IPS-20b (cell line): Measurements from ENCODE around the gene EYA2.

ENCODE experiments used
- H3K27ac ChIP-seq: one replicate; pipeline ENCODE4 v1.5.1; 2013; ENCODE audit warnings: low read length
- H3K27me3 ChIP-seq: 2 replicates; pipeline ENCODE4 v1.6.1; 2013; ENCODE audit warnings: mild to moderate bottlenecking, low read length, inconsistent platforms; ENCODE audit not compliant: insufficient read depth
- H3K36me3 ChIP-seq: 2 replicates; pipeline ENCODE4 v1.6.1; 2013; ENCODE audit warnings: low read depth, mild to moderate bottlenecking, inconsistent platforms, low read length, moderate library complexity; ENCODE audit not compliant: insufficient read depth
- H3K4me1 ChIP-seq: 2 replicates; pipeline ENCODE4 v1.6.1; 2013; ENCODE audit warnings: mild to moderate bottlenecking, control low read depth, inconsistent platforms, low read length, moderate library complexity; ENCODE audit not compliant: insufficient read depth
- H3K4me3 ChIP-seq: 2 replicates; pipeline ENCODE4 v1.5.1; 2013; ENCODE audit warnings: mild to moderate bottlenecking, low read length, inconsistent platforms
- H3K9ac ChIP-seq: 2 replicates; pipeline ENCODE4 v1.6.1; 2013; ENCODE audit warnings: low read depth, mild to moderate bottlenecking, inconsistent platforms, low read length, moderate library complexity
- H3K9me3 ChIP-seq: 2 replicates; pipeline ENCODE4 v1.6.1; 2013; ENCODE audit warnings: mild to moderate bottlenecking, low read depth, low read length, inconsistent platforms; ENCODE audit not compliant: insufficient read depth

EYA2 gene

GRCh38 chr20:47215653-47216397, 321.2 kb downstream of the EYA2 start:
- no peaks in the 10 kb centered on the region for H3K9me3 ChIP-seq
- H3K4me1 ChIP-seq: no peaks in the 10 kb centered on the region
- H3K9ac ChIP-seq: no peak overlapping the region
- no peak overlapping the region for H3K4me3 ChIP-seq
- H3K27me3 ChIP-seq: no peaks in the 10 kb centered on the region
- peaks cover 92% of the 10 kb centered on the region for H3K36me3 ChIP-seq
- no peak overlapping the region for H3K27ac ChIP-seq

- H3K36me3 ChIP-seq: peaks cover 92% of the 10 kb centered on the region
Measured at GRCh38 chr20:47216819-47217410, 322.3 kb downstream of the EYA2 start.

GRCh38 chr20:47217482-47218446, 323.1 kb downstream of the EYA2 start:
- H3K36me3 ChIP-seq: peaks cover 92% of the 10 kb centered on the region
- H3K27ac ChIP-seq: no peak overlapping the region
- no peak overlapping the region for H3K4me3 ChIP-seq
- H3K27me3 ChIP-seq: no peaks in the 10 kb centered on the region
- H3K9ac ChIP-seq: no peak overlapping the region
- H3K4me1 ChIP-seq: no peaks in the 10 kb centered on the region
- H3K9me3 ChIP-seq: no peaks in the 10 kb centered on the region

More at GRCh38 chr20:47216819-47217410, 322.3 kb downstream of the EYA2 start:
- H3K4me1 ChIP-seq: no peaks in the 10 kb centered on the region
- no peaks in the 10 kb centered on the region for H3K9me3 ChIP-seq
- no peak overlapping the region for H3K4me3 ChIP-seq
- no peaks in the 10 kb centered on the region for H3K27me3 ChIP-seq
- no peak overlapping the region for H3K27ac ChIP-seq
- H3K9ac ChIP-seq: no peak overlapping the region

GRCh38 chr20:47220161-47220582, 325.5 kb downstream of the EYA2 start:
- no peak overlapping the region for H3K4me3 ChIP-seq
- H3K27me3 ChIP-seq: no peaks in the 10 kb centered on the region
- H3K36me3 ChIP-seq: peaks cover 93% of the 10 kb centered on the region
- no peaks in the 10 kb centered on the region for H3K9me3 ChIP-seq
- no peak overlapping the region for H3K9ac ChIP-seq
- H3K27ac ChIP-seq: no peak overlapping the region
- H3K4me1 ChIP-seq: no peaks in the 10 kb centered on the region

GRCh38 chr20:47221036-47221625, 326.5 kb downstream of the EYA2 start:
- H3K27ac ChIP-seq: no peak overlapping the region
- peaks cover 91% of the 10 kb centered on the region for H3K36me3 ChIP-seq
- no peak overlapping the region for H3K9ac ChIP-seq
- H3K9me3 ChIP-seq: no peaks in the 10 kb centered on the region
- H3K4me1 ChIP-seq: no peaks in the 10 kb centered on the region
- no peak overlapping the region for H3K4me3 ChIP-seq
- no peaks in the 10 kb centered on the region for H3K27me3 ChIP-seq

- Histone ChIP-seq H3K4me1 (no peaks in the 10 kb centered on the region), H3K36me3 (peaks cover 94% of the 10 kb centered on the region), H3K9me3 (no peaks in the 10 kb centered on the region), H3K27ac (no peak overlapping the region), H3K9ac (no peak overlapping the region), H3K27me3 (no peaks in the 10 kb centered on the region), H3K4me3 (no peak overlapping the region)
Measured at GRCh38 chr20:47222468-47223119, 328.0 kb downstream of the EYA2 start.

GRCh38 chr20:47223896-47224295, 329.3 kb downstream of the EYA2 start:
- no peak overlapping the region for H3K4me3 ChIP-seq
- H3K9ac ChIP-seq: no peak overlapping the region
- no peak overlapping the region for H3K27ac ChIP-seq
- H3K36me3 ChIP-seq: peaks cover 94% of the 10 kb centered on the region
- no peaks in the 10 kb centered on the region for H3K27me3 ChIP-seq
- H3K4me1 ChIP-seq: no peaks in the 10 kb centered on the region
- no peaks in the 10 kb centered on the region for H3K9me3 ChIP-seq

- H3K27ac ChIP-seq: no peak overlapping the region
- H3K9ac ChIP-seq: no peak overlapping the region
- peaks cover 97% of the 10 kb centered on the region for H3K36me3 ChIP-seq
- H3K4me1 ChIP-seq: no peaks in the 10 kb centered on the region
- H3K27me3 ChIP-seq: no peaks in the 10 kb centered on the region
- H3K9me3 ChIP-seq: no peaks in the 10 kb centered on the region
- no peak overlapping the region for H3K4me3 ChIP-seq
Measured at GRCh38 chr20:47224300-47224791, 329.7 kb downstream of the EYA2 start.

- Histone ChIP-seq H3K27ac (no peak overlapping the region), H3K9me3 (no peaks in the 10 kb centered on the region), H3K9ac (no peak overlapping the region), H3K4me1 (no peaks in the 10 kb centered on the region), H3K27me3 (no peaks in the 10 kb centered on the region), H3K4me3 (no peak overlapping the region), H3K36me3 (peaks cover 97% of the 10 kb centered on the region)
Measured at GRCh38 chr20:47224857-47225256, 330.2 kb downstream of the EYA2 start.

- Histone ChIP-seq H3K9ac (no peak overlapping the region), H3K36me3 (peaks cover 97% of the 10 kb centered on the region), H3K27ac (no peak overlapping the region), H3K4me1 (no peaks in the 10 kb centered on the region), H3K9me3 (no peaks in the 10 kb centered on the region), H3K27me3 (no peaks in the 10 kb centered on the region), H3K4me3 (no peak overlapping the region)
Measured at GRCh38 chr20:47225458-47225857, 330.8 kb downstream of the EYA2 start.

- Histone ChIP-seq H3K4me1 (peaks cover 11% of the 10 kb centered on the region; the same call in 1 of the 2 replicates), H3K36me3 (peaks cover 97% of the 10 kb centered on the region), H3K27ac (no peak overlapping the region)
Measured at GRCh38 chr20:47227119-47227518, 332.5 kb downstream of the EYA2 start.

More at GRCh38 chr20:47227119-47227518, 332.5 kb downstream of the EYA2 start:
- H3K27me3 ChIP-seq: no peaks in the 10 kb centered on the region
- H3K9ac ChIP-seq: no peak overlapping the region
- no peak overlapping the region for H3K4me3 ChIP-seq
- H3K9me3 ChIP-seq: no peaks in the 10 kb centered on the region
